ENCODE data around the gene KCND3.

DNA sequence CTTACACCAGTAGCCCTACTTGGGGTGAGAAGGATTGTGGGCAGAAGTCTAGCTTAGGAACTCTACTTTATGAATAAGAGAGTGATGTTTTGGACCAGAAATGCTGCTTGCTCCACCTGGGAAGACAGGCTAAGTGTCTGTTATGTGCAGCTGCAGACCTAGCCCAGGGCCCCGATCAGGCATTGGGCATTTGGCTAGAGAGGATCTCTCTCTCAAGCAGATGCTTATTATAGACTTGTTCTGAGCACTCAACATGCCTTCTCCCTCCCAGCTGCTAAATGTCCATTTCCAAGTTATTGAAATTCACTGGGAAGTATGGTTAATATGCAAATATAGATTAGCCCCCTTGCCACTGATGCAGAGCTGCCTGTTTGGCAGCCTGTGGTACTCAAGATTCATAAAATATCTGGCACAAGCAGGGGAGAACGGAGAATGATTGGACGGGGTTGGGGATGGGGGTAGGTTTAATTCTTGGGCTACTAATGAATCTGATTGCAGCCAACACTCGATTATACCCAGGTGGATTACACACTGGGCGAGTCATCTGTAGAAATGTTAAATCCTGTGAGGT is 115.9 kb downstream of the KCND3 start:
- TF ChIP-seq CTCF (IDR thresholded peaks at IDR 0.05), result no peak
- no peak for TF ChIP-seq EP300 (IDR thresholded peaks at IDR 0.05)
